GM12892 (cell line): ENCODE measurements around the gene PMEPA1.

Experiments
- POLR2A ChIP-seq: IDR thresholded peaks from 2 replicates; pipeline ENCODE4 v1.6.1; 2011; ENCODE audit warnings: low read depth, low read length, control low read depth
- TAF1 ChIP-seq: IDR thresholded peaks from 2 replicates; pipeline ENCODE4 v1.6.1; 2011; ENCODE audit warnings: low read depth, mild to moderate bottlenecking, control low read depth, low read length, borderline replicate concordance

DNA sequence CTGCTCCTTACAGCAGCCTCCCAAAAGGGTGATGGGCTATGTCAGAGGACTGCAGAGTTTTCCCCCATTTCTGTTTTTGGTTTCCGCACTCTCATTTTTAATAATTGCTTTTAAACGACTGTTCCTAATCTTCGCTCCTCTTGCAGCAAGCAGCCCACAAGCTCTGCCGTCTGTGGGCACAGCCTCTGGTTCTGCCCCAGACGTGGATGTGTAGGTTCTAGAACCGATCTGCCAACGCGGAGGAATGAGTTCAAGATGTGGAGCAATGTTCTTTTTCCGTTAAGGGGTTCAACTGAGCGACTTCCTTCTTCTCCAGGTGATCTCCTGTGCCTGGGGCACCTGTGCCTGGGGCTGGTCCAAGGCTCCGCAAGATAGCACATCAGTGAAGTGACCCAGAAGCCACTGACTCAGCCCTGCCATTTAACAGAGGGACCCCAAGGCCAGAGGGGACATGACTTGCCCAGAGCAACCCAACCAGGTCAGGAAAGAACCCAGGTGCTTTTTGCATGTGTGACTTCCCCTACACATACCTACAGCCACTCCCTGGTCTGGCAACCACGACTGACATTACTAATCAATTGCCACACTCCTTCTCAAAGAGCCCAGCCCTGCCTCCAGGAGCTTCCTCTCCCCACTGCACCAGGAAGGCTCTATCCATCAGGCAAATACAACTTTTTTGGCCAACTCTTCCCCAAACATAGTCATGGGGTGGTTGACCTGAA lies 22.7 kb downstream of the PMEPA1 start:
- TF ChIP-seq POLR2A (no peak), TAF1 (no peak)
